Keratinocyte (primary cell): ENCODE measurements around the gene GRIK4.

Experiments
- CTCF ChIP-seq, 3 experiments: IDR thresholded peaks in 1 of 3; conservative IDR thresholded peaks in 1 of 3; optimal IDR thresholded peaks in 1 of 3; 2 replicates in 2 of 3; 3 replicates in 1 of 3; pipeline versions ENCODE3 to v1.5.1; 2011; ENCODE audit warnings: low read length in 3 of 3, mild to moderate bottlenecking in 3 of 3, moderate library complexity in 2 of 3, control low read depth in 1 of 3, inconsistent platforms in 1 of 3; ENCODE audit not compliant: insufficient read depth in 2 of 3; ENCODE audit errors: extremely low read depth in 1 of 3
- EZH2 ChIP-seq: IDR thresholded peaks from one replicate; pipeline ENCODE4 v1.6.1; 2012; ENCODE audit warnings: inconsistent platforms, mild to moderate bottlenecking, low read length, moderate library complexity

GRCh38 chr11:120811199-120811598, 299.7 kb downstream of the GRIK4 start:
- TF ChIP-seq CTCF (optimal IDR thresholded peaks at IDR 0.05 in 1 of 3, IDR thresholded peaks at IDR 0.05 in 1 of 3, conservative IDR thresholded peaks at IDR 0.05 in 1 of 3; ENCODE audit: extremely low read depth in 1 of 3, insufficient read depth in 2 of 3, low read length in 3 of 3): no peak
- TF ChIP-seq EZH2: no peak
